Suprapubic skin (tissue), 4 donors: ENCODE data around the gene RTKN. TPM values are rescaled to one million over a fixed set of nuclear protein-coding genes. Genes with fewer than 3 reads are reported as not detected.
A peak's percentile ranks its signal among the peaks of the same experiment; 100 is the strongest.

Source experiments
- DNase-seq, 2 donors: peaks; one replicate each; pipeline ENCODE4 v3.0.0-alpha.2; 2019; ENCODE audit warnings: low spot score in 2 of 2
- H3K27ac ChIP-seq: fragments of 200-600 bp; sonication (generic); one replicate; pipeline ENCODE4 v1.5.1; 2019
- H3K27me3 ChIP-seq: fragments of 200-600 bp; sonication (generic); one replicate; pipeline ENCODE4 v1.5.1; 2019
- H3K36me3 ChIP-seq: fragments of 200-600 bp; sonication (generic); one replicate; pipeline ENCODE4 v1.5.1; 2019
- H3K4me1 ChIP-seq: fragments of 200-600 bp; sonication (generic); one replicate; pipeline ENCODE4 v1.5.1; 2019
- H3K4me3 ChIP-seq: fragments of 200-600 bp; sonication (generic); one replicate; pipeline ENCODE4 v1.5.1; 2019; ENCODE audit warnings: mild to moderate bottlenecking
- H3K9me3 ChIP-seq: fragments of 200-600 bp; sonication (generic); one replicate; pipeline ENCODE4 v1.5.1; 2019
- EP300 ChIP-seq: sonication (generic); formaldehyde crosslinking; IDR thresholded peaks from one replicate; pipeline ENCODE4 v1.6.1; 2017; ENCODE audit warnings: antibody characterized with exemption
- POLR2A ChIP-seq, 2 donors: fragments of 450-650 bp; IDR thresholded peaks; one replicate each; pipeline ENCODE4 v1.6.1; 2017; ENCODE audit warnings: antibody characterized with exemption in 2 of 2, mild to moderate bottlenecking in 2 of 2, moderate library complexity in 2 of 2
- POLR2AphosphoS5 ChIP-seq, 3 donors: sonication (generic); formaldehyde crosslinking; IDR thresholded peaks; one replicate each; pipeline ENCODE4 v1.6.1; 2017; ENCODE audit warnings: antibody characterized with exemption in 3 of 3
- WGBS: methylation state at CpG from one replicate; pipeline ENCODE4 v1.1.5; 2018; 5-methylcytosine and 5-hydroxymethylcytosine counted together
- total RNA-seq, 4 donors: library from RNA; depleted of rRNA; stranded (reverse); fragments of >200 nt; gene quantifications; one replicate each; pipeline ENCODE4 v1.1.0, GENCODE V29; 2016
- TF ChIP-seq, protein P1 (sequence below), 2 donors: fragments of 200-600 bp in 1 of 2; fragments of 450-650 bp in 1 of 2; sonication (generic) in 1 of 2; IDR thresholded peaks; one replicate each; pipeline ENCODE4 v1.5.1; 2016 to 2019; ENCODE audit warnings: antibody characterized with exemption in 2 of 2, mild to moderate bottlenecking in 1 of 2, moderate library complexity in 1 of 2

Gene RTKN
- total RNA-seq, 4 donors from 2014 or later: 48.2 to 63.1 (median 56.7) TPM

- Histone ChIP-seq H3K4me1 (peaks cover 29% of the 10 kb centered on the region), H3K4me3 (peak overlapping the region; percentile 46), H3K27me3 (no peaks in the 10 kb centered on the region), H3K27ac (no peak overlapping the region), H3K9me3 (no peaks in the 10 kb centered on the region), H3K36me3 (no peaks in the 10 kb centered on the region)
- TF ChIP-seq, protein P1, sequence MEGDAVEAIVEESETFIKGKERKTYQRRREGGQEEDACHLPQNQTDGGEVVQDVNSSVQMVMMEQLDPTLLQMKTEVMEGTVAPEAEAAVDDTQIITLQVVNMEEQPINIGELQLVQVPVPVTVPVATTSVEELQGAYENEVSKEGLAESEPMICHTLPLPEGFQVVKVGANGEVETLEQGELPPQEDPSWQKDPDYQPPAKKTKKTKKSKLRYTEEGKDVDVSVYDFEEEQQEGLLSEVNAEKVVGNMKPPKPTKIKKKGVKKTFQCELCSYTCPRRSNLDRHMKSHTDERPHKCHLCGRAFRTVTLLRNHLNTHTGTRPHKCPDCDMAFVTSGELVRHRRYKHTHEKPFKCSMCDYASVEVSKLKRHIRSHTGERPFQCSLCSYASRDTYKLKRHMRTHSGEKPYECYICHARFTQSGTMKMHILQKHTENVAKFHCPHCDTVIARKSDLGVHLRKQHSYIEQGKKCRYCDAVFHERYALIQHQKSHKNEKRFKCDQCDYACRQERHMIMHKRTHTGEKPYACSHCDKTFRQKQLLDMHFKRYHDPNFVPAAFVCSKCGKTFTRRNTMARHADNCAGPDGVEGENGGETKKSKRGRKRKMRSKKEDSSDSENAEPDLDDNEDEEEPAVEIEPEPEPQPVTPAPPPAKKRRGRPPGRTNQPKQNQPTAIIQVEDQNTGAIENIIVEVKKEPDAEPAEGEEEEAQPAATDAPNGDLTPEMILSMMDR (IDR thresholded peaks at IDR 0.05): peak in 1 of 2 donors; percentile 28
- TF ChIP-seq POLR2AphosphoS5 (IDR thresholded peaks at IDR 0.05) (no peak), EP300 (no peak)
- 10% methylated on average over 13 of the region's 66 CpGs for WGBS
- DNase-seq: peak in 1 of 2 donors; percentile 78
Observed at GRCh38 chr2:74414881-74415761, 26.6 kb downstream of the RTKN start.

- Histone ChIP-seq H3K27ac (no peak overlapping the region), H3K36me3 (no peaks in the 10 kb centered on the region), H3K4me3 (peak overlapping the region; percentile 46), H3K27me3 (no peaks in the 10 kb centered on the region), H3K9me3 (no peaks in the 10 kb centered on the region), H3K4me1 (peaks cover 29% of the 10 kb centered on the region)
- TF ChIP-seq, protein P1 (IDR thresholded peaks at IDR 0.05): no peak
- TF ChIP-seq POLR2A (IDR thresholded peaks at IDR 0.05): no peak
- no peak for TF ChIP-seq EP300
- no peak for TF ChIP-seq POLR2AphosphoS5 (IDR thresholded peaks at IDR 0.05)
- DNase-seq: no peak
- 18% methylated on average over 17 of the region's 19 CpGs for WGBS
Observed at GRCh38 chr2:74414441-74414840, 27.3 kb downstream of the RTKN start.

GRCh38 chr2:74413001-74413698 is 28.6 kb downstream of the RTKN start:
- no peak for DNase-seq
- WGBS: 76% methylated on average over 8 of the region's 8 CpGs
- TF ChIP-seq EP300: no peak
- TF ChIP-seq POLR2AphosphoS5 (IDR thresholded peaks at IDR 0.05): no peak
- TF ChIP-seq, protein P1 (IDR thresholded peaks at IDR 0.05): no peak
- no peak for TF ChIP-seq POLR2A (IDR thresholded peaks at IDR 0.05)
- H3K36me3 ChIP-seq: no peaks in the 10 kb centered on the region
- H3K27me3 ChIP-seq: no peaks in the 10 kb centered on the region
- no peaks in the 10 kb centered on the region for H3K9me3 ChIP-seq
- peaks cover 29% of the 10 kb centered on the region for H3K4me1 ChIP-seq
- no peak overlapping the region for H3K4me3 ChIP-seq
- H3K27ac ChIP-seq: no peak overlapping the region

DNA sequence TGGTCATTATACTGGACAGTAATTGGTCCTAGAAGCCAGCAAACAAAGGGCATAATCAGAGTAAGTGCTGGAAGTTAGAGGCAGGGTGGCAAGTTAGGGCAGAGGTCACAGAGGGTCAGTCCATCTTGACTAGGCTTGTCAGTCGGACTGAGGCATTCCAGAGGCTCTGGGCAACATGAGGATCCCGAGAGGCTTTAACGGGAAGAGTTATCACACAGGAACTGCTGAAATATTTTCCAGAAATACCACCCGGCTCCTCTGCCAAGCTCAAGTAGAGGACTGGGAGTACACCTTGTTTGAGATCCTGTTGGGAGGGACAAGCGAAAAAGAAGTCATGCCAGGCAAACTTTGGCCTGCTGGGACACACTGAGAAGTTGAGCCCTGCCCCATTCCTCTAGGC is 34.1 kb downstream of the RTKN start:
- no peaks in the 10 kb centered on the region for H3K27me3 ChIP-seq
- no peak overlapping the region for H3K27ac ChIP-seq
- 59% methylated on average over 5 of the region's 5 CpGs for WGBS
- H3K36me3 ChIP-seq: no peaks in the 10 kb centered on the region
- H3K9me3 ChIP-seq: no peaks in the 10 kb centered on the region
- no peak overlapping the region for H3K4me3 ChIP-seq
- TF ChIP-seq EP300: no peak
- no peak for TF ChIP-seq POLR2A (IDR thresholded peaks at IDR 0.05)
- DNase-seq: no peak
- H3K4me1 ChIP-seq: no peaks in the 10 kb centered on the region

GRCh38 chr2:74406035-74406434 is 35.7 kb downstream of the RTKN start:
- H3K27me3 ChIP-seq: no peaks in the 10 kb centered on the region
- no peak overlapping the region for H3K4me3 ChIP-seq
- no peaks in the 10 kb centered on the region for H3K4me1 ChIP-seq
- no peak for DNase-seq
- no peak overlapping the region for H3K27ac ChIP-seq
- no peaks in the 10 kb centered on the region for H3K36me3 ChIP-seq
- TF ChIP-seq, protein P1 (IDR thresholded peaks at IDR 0.05): no peak
- TF ChIP-seq POLR2A (IDR thresholded peaks at IDR 0.05) (no peak), EP300 (no peak), POLR2AphosphoS5 (IDR thresholded peaks at IDR 0.05) (no peak)
- H3K9me3 ChIP-seq: no peaks in the 10 kb centered on the region
